Measurements from ENCODE around the gene SPSB4. TPM values are rescaled to one million over a fixed set of nuclear protein-coding genes. Genes with fewer than 3 reads are reported as not detected.
A peak's percentile ranks its signal among the peaks of the same experiment; 100 is the strongest.

Gene SPSB4
- polyA plus RNA-seq, 4 donors: 15.9 to 18.5 (median 17.4) TPM

GRCh38 chr3:141093397-141093796 is 42.2 kb downstream of the SPSB4 start:
- no peak for DNase-seq (ENCODE audit: low read depth in 4 of 4, low spot score in 2 of 4)

- no peak for DNase-seq (ENCODE audit: low read depth in 4 of 4, low spot score in 2 of 4)
Measured at GRCh38 chr3:141093971-141094684, 43.0 kb downstream of the SPSB4 start.

GRCh38 chr3:141094790-141095545 is 43.8 kb downstream of the SPSB4 start:
- peak in 1 of 4 donors; percentile 78 for DNase-seq (ENCODE audit: low read depth in 4 of 4, low spot score in 2 of 4)

GRCh38 chr3:141095546-141095937 is 44.4 kb downstream of the SPSB4 start:
- no peak for DNase-seq (ENCODE audit: low read depth in 4 of 4, low spot score in 2 of 4)

GRCh38 chr3:141096164-141096563 is 45.0 kb downstream of the SPSB4 start:
- DNase-seq (ENCODE audit: low read depth in 4 of 4, low spot score in 2 of 4): no peak

GRCh38 chr3:141096981-141097380 is 45.8 kb downstream of the SPSB4 start:
- no peak for DNase-seq (ENCODE audit: low read depth in 4 of 4, low spot score in 2 of 4)

GRCh38 chr3:141100112-141100511 is 49.0 kb downstream of the SPSB4 start:
- DNase-seq (ENCODE audit: low read depth in 4 of 4, low spot score in 2 of 4): no peak

- no peak for DNase-seq (ENCODE audit: low read depth in 4 of 4, low spot score in 2 of 4)
Measured at GRCh38 chr3:141100531-141101320, 49.6 kb downstream of the SPSB4 start.

- no peak for DNase-seq (ENCODE audit: low read depth in 4 of 4, low spot score in 2 of 4)
Measured at GRCh38 chr3:141102372-141102771, 51.2 kb downstream of the SPSB4 start.

GRCh38 chr3:141103067-141103466 is 51.9 kb downstream of the SPSB4 start:
- DNase-seq (ENCODE audit: low read depth in 4 of 4, low spot score in 2 of 4): no peak

- no peak for DNase-seq (ENCODE audit: low read depth in 4 of 4, low spot score in 2 of 4)
Measured at GRCh38 chr3:141103503-141103902, 52.4 kb downstream of the SPSB4 start.

- no peak for DNase-seq (ENCODE audit: low read depth in 4 of 4, low spot score in 2 of 4)
Measured at GRCh38 chr3:141104151-141104821, 53.1 kb downstream of the SPSB4 start.

- peak in 1 of 4 donors; percentile 84 for DNase-seq (ENCODE audit: low read depth in 4 of 4, low spot score in 2 of 4)
Measured at GRCh38 chr3:141105828-141106628, 54.9 kb downstream of the SPSB4 start.

GRCh38 chr3:141106842-141107241 is 55.7 kb downstream of the SPSB4 start:
- DNase-seq (ENCODE audit: low read depth in 4 of 4, low spot score in 2 of 4): no peak

GRCh38 chr3:141108039-141108438 is 56.9 kb downstream of the SPSB4 start:
- DNase-seq (ENCODE audit: low read depth in 4 of 4, low spot score in 2 of 4): no peak

- DNase-seq (ENCODE audit: low read depth in 4 of 4, low spot score in 2 of 4): no peak
Measured at GRCh38 chr3:141109751-141110150, 58.6 kb downstream of the SPSB4 start.

GRCh38 chr3:141110322-141110721 is 59.2 kb downstream of the SPSB4 start:
- DNase-seq (ENCODE audit: low read depth in 4 of 4, low spot score in 2 of 4): no peak

GRCh38 chr3:141111364-141112155 is 60.4 kb downstream of the SPSB4 start:
- no peak for DNase-seq (ENCODE audit: low read depth in 4 of 4, low spot score in 2 of 4)

GRCh38 chr3:141112686-141113297 is 61.6 kb downstream of the SPSB4 start:
- DNase-seq (ENCODE audit: low read depth in 4 of 4, low spot score in 2 of 4): no peak
